Calu3 (cell line): ENCODE data around the gene ITPR2. TPM values are rescaled to one million over a fixed set of nuclear protein-coding genes. Genes with fewer than 3 reads are reported as not detected.

Experiments
- BruUV-seq: library from RNA; stranded (reverse); fragments of 400-500 nt; replicated peaks from 2 replicates; lab custom pipeline; 2021; lab: Mats Ljungman, UMichigan
- CTCF ChIA-PET: fragments of 300-600 bp; sonication (Branson Sonifier 250); formaldehyde crosslinking; loops from one replicate; lab custom pipeline; 2022; ENCODE audit warnings: antibody characterized with exemption; lab: Charles Lee
- DNase-seq: peaks from one replicate; pipeline ENCODE4 v3.0.0; 2022
- H3K27ac Mint-ChIP-seq: one replicate; pipeline ENCODE4 v1.8.0; 2022; ENCODE audit warnings: mixed read lengths; ENCODE audit not compliant: unreplicated experiment
- H3K27me3 Mint-ChIP-seq: one replicate; pipeline ENCODE4 v1.8.0; 2022; ENCODE audit warnings: mixed read lengths; ENCODE audit not compliant: unreplicated experiment
- H3K36me3 Mint-ChIP-seq: one replicate; pipeline ENCODE4 v1.8.0; 2022; ENCODE audit warnings: mild to moderate bottlenecking, moderate library complexity, mixed read lengths; ENCODE audit not compliant: insufficient read depth, unreplicated experiment
- H3K4me1 Mint-ChIP-seq: one replicate; pipeline ENCODE4 v1.8.0; 2022; ENCODE audit warnings: mild to moderate bottlenecking, low read depth, mixed read lengths; ENCODE audit not compliant: unreplicated experiment
- H3K4me3 Mint-ChIP-seq: one replicate; pipeline ENCODE4 v1.8.0; 2022; ENCODE audit warnings: mild to moderate bottlenecking, low read depth, moderate library complexity, mixed read lengths; ENCODE audit not compliant: unreplicated experiment
- H3K9me3 Mint-ChIP-seq: one replicate; pipeline ENCODE4 v1.8.0; 2022; ENCODE audit warnings: low read depth, mixed read lengths; ENCODE audit not compliant: unreplicated experiment
- CTCF ChIP-seq: fragments of 200-600 bp; IDR thresholded peaks from one replicate; pipeline ENCODE4 v1.8.0; 2022; ENCODE audit warnings: antibody characterized with exemption; ENCODE audit not compliant: unreplicated experiment
- intact Hi-C: fragments of 100-400 bp; cut with micrococcal nuclease; formaldehyde crosslinking; loops from one replicate; pipeline ENCODE4 v1.10.0; 2022; ENCODE audit not compliant: unreplicated experiment
- total RNA-seq: library from RNA; stranded (reverse); gene quantifications from 2 replicates; pipeline ENCODE4 v1.2.3, GENCODE V29; 2022

Gene ITPR2
- total RNA-seq, 1 experiment from 2014 or later: 2.5 TPM

DNA sequence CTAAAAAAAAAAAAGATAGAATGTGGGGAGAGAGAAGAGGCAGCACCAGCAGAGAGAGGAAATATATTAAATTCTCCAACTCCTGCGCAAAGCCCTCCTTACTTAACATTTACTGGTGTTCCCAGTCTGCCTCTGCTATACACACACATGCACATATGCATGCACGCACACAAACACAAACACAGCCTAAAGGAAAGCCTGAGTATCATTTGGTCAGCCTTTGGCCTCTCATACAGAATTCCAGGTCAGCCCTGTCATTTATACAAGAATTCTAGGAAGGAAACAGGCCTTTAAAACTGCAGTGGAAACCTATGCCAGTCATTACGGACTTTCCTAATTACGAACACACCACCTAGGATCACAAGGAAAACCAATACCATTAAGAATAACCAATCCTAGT lies 269.4 kb downstream of the ITPR2 start:
- no peak for DNase-seq
- Mint-ChIP-seq H3K4me3 (no peak overlapping the region), H3K4me1 (no peaks in the 10 kb centered on the region), H3K9me3 (no peaks in the 10 kb centered on the region), H3K36me3 (no peaks in the 10 kb centered on the region), H3K27me3 (peaks cover 35% of the 10 kb centered on the region), H3K27ac (no peak overlapping the region)
- CTCF ChIA-PET: no interaction called here
- intact Hi-C loops: no loop called here
- no peak for TF ChIP-seq CTCF
- no TSS peak for BruUV-seq

DNA sequence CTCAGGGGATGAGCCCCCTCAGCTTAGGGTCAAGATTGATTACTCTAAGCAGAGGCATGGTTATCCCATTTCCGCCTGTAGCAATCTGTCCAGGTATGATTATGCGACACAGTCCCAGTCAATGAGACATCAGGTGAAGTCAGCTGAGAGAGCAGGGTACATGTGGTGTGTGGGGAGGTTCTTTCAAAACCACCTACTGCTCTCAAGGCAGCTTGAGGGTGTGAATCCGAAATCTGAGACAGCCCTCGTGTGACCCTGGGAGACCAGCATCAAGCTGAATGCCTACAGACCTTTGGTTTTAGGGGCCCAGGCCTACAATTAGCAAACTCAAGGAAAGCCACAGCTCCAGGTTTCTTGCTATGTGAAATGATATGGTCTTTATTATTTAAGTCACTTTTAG lies 275.7 kb downstream of the ITPR2 start:
- no TSS peak for BruUV-seq

DNA sequence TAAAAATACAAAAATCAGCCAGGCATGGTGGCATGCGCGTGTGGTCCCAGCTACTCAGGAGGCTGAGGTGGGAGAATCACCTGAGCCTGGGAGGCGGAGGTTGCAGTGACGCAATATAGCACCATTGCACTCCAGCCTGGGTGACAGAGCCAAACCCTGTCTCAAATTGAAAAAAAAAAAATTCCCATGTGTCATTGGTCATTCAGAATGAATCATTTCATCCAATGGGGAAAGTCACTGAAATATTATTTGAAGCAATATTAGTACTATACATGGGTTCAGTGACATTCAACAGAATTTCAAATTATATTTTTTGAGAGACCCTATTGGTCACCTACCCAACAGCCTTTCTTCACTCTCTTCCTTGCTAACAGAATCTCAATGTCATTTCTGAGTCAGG lies 276.1 kb downstream of the ITPR2 start:
- intact Hi-C loops: no loop called here
- TF ChIP-seq CTCF: no peak
- Mint-ChIP-seq H3K36me3 (no peaks in the 10 kb centered on the region), H3K27ac (no peak overlapping the region), H3K27me3 (no peaks in the 10 kb centered on the region), H3K4me1 (no peaks in the 10 kb centered on the region), H3K9me3 (no peaks in the 10 kb centered on the region), H3K4me3 (no peak overlapping the region)
- no peak for DNase-seq
- CTCF ChIA-PET: interaction anchor here (0.7 kb wide), 1 partner anchor 26 kb away, joined by 3 read pairs; no protein-coding TSS in a partner anchor
- BruUV-seq: no TSS peak

More for the DNA sequence above, 275.7 kb downstream of the ITPR2 start:
- no peak overlapping the region for H3K27ac Mint-ChIP-seq
- intact Hi-C loops: no loop called here
- H3K36me3 Mint-ChIP-seq: no peaks in the 10 kb centered on the region
- CTCF ChIA-PET: interaction anchor here (0.7 kb wide), 1 partner anchor 26 kb away, joined by 3 read pairs; no protein-coding TSS in a partner anchor
- no peak for DNase-seq
- TF ChIP-seq CTCF: no peak
- H3K27me3 Mint-ChIP-seq: no peaks in the 10 kb centered on the region
- no peaks in the 10 kb centered on the region for H3K9me3 Mint-ChIP-seq
- no peaks in the 10 kb centered on the region for H3K4me1 Mint-ChIP-seq
- no peak overlapping the region for H3K4me3 Mint-ChIP-seq

GRCh38 chr12:26555139-26555538 lies 277.9 kb downstream of the ITPR2 start:
- DNase-seq: no peak
- CTCF ChIA-PET: no interaction called here
- Mint-ChIP-seq H3K4me3 (no peak overlapping the region), H3K27ac (no peak overlapping the region), H3K9me3 (no peaks in the 10 kb centered on the region), H3K36me3 (no peaks in the 10 kb centered on the region), H3K27me3 (no peaks in the 10 kb centered on the region), H3K4me1 (no peaks in the 10 kb centered on the region)
- intact Hi-C loops: no loop called here
- no peak for TF ChIP-seq CTCF
- no TSS peak for BruUV-seq
